Vagina (tissue), 2 donors: Measurements from ENCODE around the gene LRRC4C.

Source experiments
- POLR2A ChIP-seq, 2 donors: fragments of 450-650 bp; IDR thresholded peaks; one replicate each; pipeline ENCODE4 v1.6.1; 2017; ENCODE audit warnings: antibody characterized with exemption in 2 of 2, mild to moderate bottlenecking in 2 of 2, moderate library complexity in 2 of 2
- POLR2AphosphoS5 ChIP-seq, 2 donors: sonication (generic); formaldehyde crosslinking; IDR thresholded peaks; one replicate each; pipeline ENCODE4 v1.9.0; 2017; ENCODE audit warnings: antibody characterized with exemption in 2 of 2, mild to moderate bottlenecking in 2 of 2, low read depth in 1 of 2; ENCODE audit not compliant: insufficient read depth in 1 of 2
- TF ChIP-seq, protein P1 (sequence below), 3 experiments: fragments of 450-650 bp in 2 of 3; fragments of 200-600 bp in 1 of 3; sonication (generic) in 1 of 3; IDR thresholded peaks; one replicate each; pipeline ENCODE4 v1.5.1; 2017 to 2019; ENCODE audit warnings: antibody characterized with exemption in 3 of 3, mild to moderate bottlenecking in 2 of 3, moderate library complexity in 2 of 3

DNA sequence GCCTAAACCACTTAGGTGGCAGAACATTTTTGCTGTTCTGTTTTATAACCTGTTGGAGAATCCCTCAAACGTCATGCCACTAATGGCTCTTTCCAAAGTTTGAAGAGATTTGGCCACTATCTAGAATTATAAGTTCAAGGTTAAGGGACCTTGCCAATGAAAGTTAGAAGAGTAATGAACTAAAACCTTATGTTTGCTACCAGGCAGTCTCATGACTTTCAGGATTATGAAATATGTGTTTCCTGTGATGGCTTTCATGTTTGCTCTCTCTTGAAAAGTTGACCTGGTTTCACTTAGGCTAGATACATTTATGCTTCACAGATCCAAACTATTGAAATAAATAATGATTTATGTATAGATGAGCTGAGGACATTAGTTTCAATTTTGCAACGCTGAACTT, 340.0 kb downstream of the LRRC4C start:
- TF ChIP-seq POLR2A (IDR thresholded peaks at IDR 0.05) (no peak), POLR2AphosphoS5 (IDR thresholded peaks at IDR 0.05; ENCODE audit: insufficient read depth in 1 of 2, low read depth in 1 of 2) (no peak)
- TF ChIP-seq, protein P1, sequence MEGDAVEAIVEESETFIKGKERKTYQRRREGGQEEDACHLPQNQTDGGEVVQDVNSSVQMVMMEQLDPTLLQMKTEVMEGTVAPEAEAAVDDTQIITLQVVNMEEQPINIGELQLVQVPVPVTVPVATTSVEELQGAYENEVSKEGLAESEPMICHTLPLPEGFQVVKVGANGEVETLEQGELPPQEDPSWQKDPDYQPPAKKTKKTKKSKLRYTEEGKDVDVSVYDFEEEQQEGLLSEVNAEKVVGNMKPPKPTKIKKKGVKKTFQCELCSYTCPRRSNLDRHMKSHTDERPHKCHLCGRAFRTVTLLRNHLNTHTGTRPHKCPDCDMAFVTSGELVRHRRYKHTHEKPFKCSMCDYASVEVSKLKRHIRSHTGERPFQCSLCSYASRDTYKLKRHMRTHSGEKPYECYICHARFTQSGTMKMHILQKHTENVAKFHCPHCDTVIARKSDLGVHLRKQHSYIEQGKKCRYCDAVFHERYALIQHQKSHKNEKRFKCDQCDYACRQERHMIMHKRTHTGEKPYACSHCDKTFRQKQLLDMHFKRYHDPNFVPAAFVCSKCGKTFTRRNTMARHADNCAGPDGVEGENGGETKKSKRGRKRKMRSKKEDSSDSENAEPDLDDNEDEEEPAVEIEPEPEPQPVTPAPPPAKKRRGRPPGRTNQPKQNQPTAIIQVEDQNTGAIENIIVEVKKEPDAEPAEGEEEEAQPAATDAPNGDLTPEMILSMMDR (IDR thresholded peaks at IDR 0.05): no peak
